ENCODE data around the gene SDHAF4.

DNA sequence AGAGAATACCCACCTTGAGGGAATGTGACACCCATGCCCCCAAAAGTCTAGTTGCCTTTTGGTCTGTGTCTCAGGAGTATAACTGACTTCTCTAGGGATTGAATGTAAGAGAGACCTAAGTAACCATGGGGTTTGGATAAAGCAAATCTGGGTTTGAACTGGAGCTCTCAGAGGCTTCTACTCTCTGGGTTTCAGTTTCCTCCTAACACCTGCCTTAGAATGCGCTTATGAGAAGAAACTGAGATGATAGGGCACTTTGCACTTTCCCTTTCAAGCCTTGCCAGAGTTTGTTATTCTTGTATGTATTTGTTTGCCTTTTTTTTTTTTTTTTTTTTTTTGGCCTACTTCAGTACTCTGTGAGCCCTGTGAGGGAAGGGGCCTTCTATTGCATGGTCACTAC lies 19.4 kb downstream of the SDHAF4 start:
- TF ChIP-seq, protein P1, sequence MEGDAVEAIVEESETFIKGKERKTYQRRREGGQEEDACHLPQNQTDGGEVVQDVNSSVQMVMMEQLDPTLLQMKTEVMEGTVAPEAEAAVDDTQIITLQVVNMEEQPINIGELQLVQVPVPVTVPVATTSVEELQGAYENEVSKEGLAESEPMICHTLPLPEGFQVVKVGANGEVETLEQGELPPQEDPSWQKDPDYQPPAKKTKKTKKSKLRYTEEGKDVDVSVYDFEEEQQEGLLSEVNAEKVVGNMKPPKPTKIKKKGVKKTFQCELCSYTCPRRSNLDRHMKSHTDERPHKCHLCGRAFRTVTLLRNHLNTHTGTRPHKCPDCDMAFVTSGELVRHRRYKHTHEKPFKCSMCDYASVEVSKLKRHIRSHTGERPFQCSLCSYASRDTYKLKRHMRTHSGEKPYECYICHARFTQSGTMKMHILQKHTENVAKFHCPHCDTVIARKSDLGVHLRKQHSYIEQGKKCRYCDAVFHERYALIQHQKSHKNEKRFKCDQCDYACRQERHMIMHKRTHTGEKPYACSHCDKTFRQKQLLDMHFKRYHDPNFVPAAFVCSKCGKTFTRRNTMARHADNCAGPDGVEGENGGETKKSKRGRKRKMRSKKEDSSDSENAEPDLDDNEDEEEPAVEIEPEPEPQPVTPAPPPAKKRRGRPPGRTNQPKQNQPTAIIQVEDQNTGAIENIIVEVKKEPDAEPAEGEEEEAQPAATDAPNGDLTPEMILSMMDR (CRISPR knock-in tag; IDR thresholded peaks at IDR 0.05), result no peak
- no peak for TF ChIP-seq SETDB1 (CRISPR knock-in tag; IDR thresholded peaks at IDR 0.05; ENCODE audit: borderline replicate concordance)
- TF ChIP-seq, protein P2, sequence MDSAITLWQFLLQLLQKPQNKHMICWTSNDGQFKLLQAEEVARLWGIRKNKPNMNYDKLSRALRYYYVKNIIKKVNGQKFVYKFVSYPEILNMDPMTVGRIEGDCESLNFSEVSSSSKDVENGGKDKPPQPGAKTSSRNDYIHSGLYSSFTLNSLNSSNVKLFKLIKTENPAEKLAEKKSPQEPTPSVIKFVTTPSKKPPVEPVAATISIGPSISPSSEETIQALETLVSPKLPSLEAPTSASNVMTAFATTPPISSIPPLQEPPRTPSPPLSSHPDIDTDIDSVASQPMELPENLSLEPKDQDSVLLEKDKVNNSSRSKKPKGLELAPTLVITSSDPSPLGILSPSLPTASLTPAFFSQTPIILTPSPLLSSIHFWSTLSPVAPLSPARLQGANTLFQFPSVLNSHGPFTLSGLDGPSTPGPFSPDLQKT (CRISPR knock-in tag; IDR thresholded peaks at IDR 0.05; ENCODE audit: borderline replicate concordance), result no peak
- TF ChIP-seq, protein P3, sequence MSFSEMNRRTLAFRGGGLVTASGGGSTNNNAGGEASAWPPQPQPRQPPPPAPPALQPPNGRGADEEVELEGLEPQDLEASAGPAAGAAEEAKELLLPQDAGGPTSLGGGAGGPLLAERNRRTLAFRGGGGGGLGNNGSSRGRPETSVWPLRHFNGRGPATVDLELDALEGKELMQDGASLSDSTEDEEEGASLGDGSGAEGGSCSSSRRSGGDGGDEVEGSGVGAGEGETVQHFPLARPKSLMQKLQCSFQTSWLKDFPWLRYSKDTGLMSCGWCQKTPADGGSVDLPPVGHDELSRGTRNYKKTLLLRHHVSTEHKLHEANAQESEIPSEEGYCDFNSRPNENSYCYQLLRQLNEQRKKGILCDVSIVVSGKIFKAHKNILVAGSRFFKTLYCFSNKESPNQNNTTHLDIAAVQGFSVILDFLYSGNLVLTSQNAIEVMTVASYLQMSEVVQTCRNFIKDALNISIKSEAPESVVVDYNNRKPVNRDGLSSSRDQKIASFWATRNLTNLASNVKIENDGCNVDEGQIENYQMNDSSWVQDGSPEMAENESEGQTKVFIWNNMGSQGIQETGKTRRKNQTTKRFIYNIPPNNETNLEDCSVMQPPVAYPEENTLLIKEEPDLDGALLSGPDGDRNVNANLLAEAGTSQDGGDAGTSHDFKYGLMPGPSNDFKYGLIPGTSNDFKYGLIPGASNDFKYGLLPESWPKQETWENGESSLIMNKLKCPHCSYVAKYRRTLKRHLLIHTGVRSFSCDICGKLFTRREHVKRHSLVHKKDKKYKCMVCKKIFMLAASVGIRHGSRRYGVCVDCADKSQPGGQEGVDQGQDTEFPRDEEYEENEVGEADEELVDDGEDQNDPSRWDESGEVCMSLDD (CRISPR knock-in tag; IDR thresholded peaks at IDR 0.05; ENCODE audit: borderline replicate concordance), result no peak
- no peak for TF ChIP-seq MIER2 (CRISPR knock-in tag; IDR thresholded peaks at IDR 0.05)
- no peak for TF ChIP-seq GABPA (IDR thresholded peaks at IDR 0.05; ENCODE audit: low read depth, low read length)
- TF ChIP-seq GABPA (CRISPR knock-in tag; IDR thresholded peaks at IDR 0.05; ENCODE audit: low read depth), result no peak
- no peak for TF ChIP-seq ELF1 (CRISPR knock-in tag; IDR thresholded peaks at IDR 0.05)
- no peak for TF ChIP-seq ZNF274 (CRISPR knock-in tag; IDR thresholded peaks at IDR 0.05)
- TF ChIP-seq, protein P4, sequence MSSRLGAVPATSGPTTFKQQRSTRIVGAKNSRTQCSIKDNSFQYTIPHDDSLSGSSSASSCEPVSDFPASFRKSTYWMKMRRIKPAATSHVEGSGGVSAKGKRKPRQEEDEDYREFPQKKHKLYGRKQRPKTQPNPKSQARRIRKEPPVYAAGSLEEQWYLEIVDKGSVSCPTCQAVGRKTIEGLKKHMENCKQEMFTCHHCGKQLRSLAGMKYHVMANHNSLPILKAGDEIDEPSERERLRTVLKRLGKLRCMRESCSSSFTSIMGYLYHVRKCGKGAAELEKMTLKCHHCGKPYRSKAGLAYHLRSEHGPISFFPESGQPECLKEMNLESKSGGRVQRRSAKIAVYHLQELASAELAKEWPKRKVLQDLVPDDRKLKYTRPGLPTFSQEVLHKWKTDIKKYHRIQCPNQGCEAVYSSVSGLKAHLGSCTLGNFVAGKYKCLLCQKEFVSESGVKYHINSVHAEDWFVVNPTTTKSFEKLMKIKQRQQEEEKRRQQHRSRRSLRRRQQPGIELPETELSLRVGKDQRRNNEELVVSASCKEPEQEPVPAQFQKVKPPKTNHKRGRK (CRISPR knock-in tag; IDR thresholded peaks at IDR 0.05), result no peak
- no peak for TF ChIP-seq FLYWCH1 (CRISPR knock-in tag; IDR thresholded peaks at IDR 0.05)
- no peak for TF ChIP-seq JUNB (CRISPR knock-in tag; IDR thresholded peaks at IDR 0.05; ENCODE audit: borderline replicate concordance)
- TF ChIP-seq BHLHE40 (IDR thresholded peaks at IDR 0.05; ENCODE audit: low read length), result no peak
- no peak for TF ChIP-seq TCF12 (IDR thresholded peaks at IDR 0.05)
- no peak for TF ChIP-seq TCF12 (CRISPR knock-in tag; IDR thresholded peaks at IDR 0.05)
- no peak for TF ChIP-seq IRF9 (CRISPR knock-in tag; IDR thresholded peaks at IDR 0.05; ENCODE audit: borderline replicate concordance)

Data from HepG2 (cell line).